KMS-11 (cell line): ENCODE measurements around the gene LDHAL6A.

ENCODE experiments used
- H2AFZ ChIP-seq: fragments of 200-600 bp; sonication (generic); 2 replicates; pipeline ENCODE4 v1.6.1; 2016; ENCODE audit warnings: antibody characterized with exemption, mixed run types, low read depth
- H3K27ac ChIP-seq: fragments of 200-600 bp; sonication (generic); 2 replicates; pipeline ENCODE4 v1.6.1; 2016; ENCODE audit warnings: mild to moderate bottlenecking, mixed run types
- H3K27me3 ChIP-seq: fragments of 200-600 bp; sonication (generic); 2 replicates; pipeline ENCODE4 v1.6.1; 2017; ENCODE audit warnings: mild to moderate bottlenecking, low read depth, mixed run types, moderate library complexity; ENCODE audit not compliant: insufficient read depth
- H3K36me3 ChIP-seq: fragments of 200-600 bp; sonication (generic); 2 replicates; pipeline ENCODE4 v1.6.1; 2017; ENCODE audit warnings: mild to moderate bottlenecking, mixed run types; ENCODE audit not compliant: insufficient read depth
- H3K4me1 ChIP-seq: fragments of 200-600 bp; sonication (generic); 2 replicates; pipeline ENCODE4 v1.6.1; 2016; ENCODE audit warnings: mild to moderate bottlenecking, low read depth, mixed run types; ENCODE audit not compliant: poor library complexity, severe bottlenecking
- H3K4me2 ChIP-seq: fragments of 200-600 bp; sonication (generic); 2 replicates; pipeline ENCODE4 v1.7.0; 2016; ENCODE audit warnings: mild to moderate bottlenecking, mixed run types
- H3K4me3 ChIP-seq: fragments of 200-600 bp; sonication (generic); IDR thresholded peaks from 2 replicates; pipeline ENCODE4 v1.6.1; 2017; ENCODE audit warnings: low read depth, low read length, mixed read lengths; ENCODE audit not compliant: insufficient read depth
- H3K79me2 ChIP-seq: fragments of 200-600 bp; sonication (generic); 2 replicates; pipeline ENCODE4 v1.6.1; 2016; ENCODE audit warnings: low read depth, mixed run types; ENCODE audit not compliant: insufficient read depth
- H3K9ac ChIP-seq: fragments of 200-600 bp; sonication (generic); 2 replicates; pipeline ENCODE4 v1.6.1; 2016; ENCODE audit warnings: mild to moderate bottlenecking, mixed run types
- H4K20me1 ChIP-seq: fragments of 200-600 bp; sonication (generic); 2 replicates; pipeline ENCODE4 v1.6.1; 2016; ENCODE audit warnings: mild to moderate bottlenecking, mixed run types; ENCODE audit not compliant: insufficient read depth
- CTCF ChIP-seq: fragments of 200-600 bp; sonication (generic); conservative IDR thresholded peaks from 2 replicates; pipeline ENCODE4 v1.6.1; 2017; ENCODE audit warnings: low read depth, mild to moderate bottlenecking, antibody characterized with exemption, low read length, moderate library complexity, mixed read lengths

The LDHAL6A gene

GRCh38 chr11:18459634-18460033 lies 4.0 kb downstream of the LDHAL6A start:
- H3K9ac ChIP-seq, result no peak overlapping the region
- H3K4me1 ChIP-seq, result peaks cover 18% of the 10 kb centered on the region
- TF ChIP-seq CTCF, result no peak
- no peaks in the 10 kb centered on the region for H3K36me3 ChIP-seq
- H4K20me1 ChIP-seq, result no peaks in the 10 kb centered on the region
- no peak overlapping the region for H2AFZ ChIP-seq
- no peak overlapping the region for H3K27ac ChIP-seq
- no peaks in the 10 kb centered on the region for H3K27me3 ChIP-seq
- H3K4me3 ChIP-seq, result no peak overlapping the region
- no peaks in the 10 kb centered on the region for H3K79me2 ChIP-seq
- H3K4me2 ChIP-seq, result no peak overlapping the region

- H3K36me3 ChIP-seq, result no peaks in the 10 kb centered on the region
- no peak for TF ChIP-seq CTCF
- H3K79me2 ChIP-seq, result no peaks in the 10 kb centered on the region
- no peak overlapping the region for H2AFZ ChIP-seq
- no peak overlapping the region for H3K4me3 ChIP-seq
- no peaks in the 10 kb centered on the region for H4K20me1 ChIP-seq
- no peak overlapping the region for H3K9ac ChIP-seq
- no peak overlapping the region for H3K4me2 ChIP-seq
- no peak overlapping the region for H3K27ac ChIP-seq
- H3K4me1 ChIP-seq, result peaks cover 18% of the 10 kb centered on the region
- no peaks in the 10 kb centered on the region for H3K27me3 ChIP-seq
Measured at GRCh38 chr11:18461909-18462308, 6.3 kb downstream of the LDHAL6A start.

GRCh38 chr11:18463439-18463838 lies 7.8 kb downstream of the LDHAL6A start:
- Histone ChIP-seq H2AFZ (0 out of 2 replicates have a peak overlapping the region, but pooled peaks have one; percentile 4), H4K20me1 (no peaks in the 10 kb centered on the region), H3K36me3 (no peaks in the 10 kb centered on the region), H3K79me2 (no peaks in the 10 kb centered on the region), H3K4me2 (peak overlapping the region; percentile 8; the same call in 1 of the 2 replicates), H3K4me3 (no peak overlapping the region), H3K4me1 (peaks cover 18% of the 10 kb centered on the region), H3K27me3 (no peaks in the 10 kb centered on the region), H3K27ac (no peak overlapping the region; the same call in 1 of the 2 replicates), H3K9ac (no peak overlapping the region)
- TF ChIP-seq CTCF, result no peak

GRCh38 chr11:18466402-18466801 lies 10.7 kb downstream of the LDHAL6A start:
- Histone ChIP-seq H4K20me1 (no peaks in the 10 kb centered on the region), H2AFZ (no peak overlapping the region), H3K27me3 (no peaks in the 10 kb centered on the region), H3K27ac (no peak overlapping the region), H3K9ac (no peak overlapping the region), H3K4me3 (no peak overlapping the region), H3K4me2 (no peak overlapping the region), H3K79me2 (no peaks in the 10 kb centered on the region), H3K36me3 (no peaks in the 10 kb centered on the region), H3K4me1 (peaks cover 18% of the 10 kb centered on the region)
- no peak for TF ChIP-seq CTCF
